ENCODE data around the gene ERAP2.

The ERAP2 gene

DNA sequence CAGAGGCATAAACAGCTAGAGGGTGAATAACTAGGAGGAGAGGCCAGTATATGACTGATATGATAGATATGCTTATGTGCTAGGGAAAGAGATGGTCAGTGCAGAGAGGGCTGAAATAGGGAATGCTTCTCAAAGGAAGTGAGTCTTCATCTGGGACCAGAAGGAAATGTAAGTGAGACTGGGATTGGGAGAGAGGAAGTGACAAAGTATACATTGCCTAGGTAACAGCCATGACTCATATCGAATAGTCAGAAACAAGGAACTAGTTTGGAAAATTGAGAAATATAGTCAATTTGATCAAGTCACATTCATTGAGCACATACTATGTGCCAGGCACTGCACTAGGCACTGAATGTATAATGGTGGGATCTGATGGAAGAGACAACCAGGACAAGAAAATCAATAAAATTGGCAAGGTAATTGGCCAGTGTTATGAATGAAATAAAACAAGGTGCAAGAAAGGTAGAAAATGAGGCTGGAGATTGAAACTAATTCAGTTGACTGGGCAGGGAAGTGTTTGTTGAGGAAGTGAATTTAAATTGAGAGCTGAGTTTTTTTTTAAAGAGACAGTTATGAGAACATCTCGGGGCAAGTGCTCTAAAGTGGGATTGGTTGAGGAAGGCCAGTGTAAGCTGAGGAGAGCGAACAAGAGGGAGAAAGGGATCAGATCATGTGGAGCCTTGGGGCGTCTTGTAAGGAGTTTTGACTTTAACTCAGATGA lies 4.3 kb downstream of the ERAP2 start:
- no peak overlapping the region for H2BK15ac ChIP-seq (replicated peaks; ENCODE audit: low read depth)
- WGBS (ENCODE audit: extremely low coverage, insufficient coverage, low lambda C conversion rate), result no CpG with 5 or more reads among the region's 4 CpGs

DNA sequence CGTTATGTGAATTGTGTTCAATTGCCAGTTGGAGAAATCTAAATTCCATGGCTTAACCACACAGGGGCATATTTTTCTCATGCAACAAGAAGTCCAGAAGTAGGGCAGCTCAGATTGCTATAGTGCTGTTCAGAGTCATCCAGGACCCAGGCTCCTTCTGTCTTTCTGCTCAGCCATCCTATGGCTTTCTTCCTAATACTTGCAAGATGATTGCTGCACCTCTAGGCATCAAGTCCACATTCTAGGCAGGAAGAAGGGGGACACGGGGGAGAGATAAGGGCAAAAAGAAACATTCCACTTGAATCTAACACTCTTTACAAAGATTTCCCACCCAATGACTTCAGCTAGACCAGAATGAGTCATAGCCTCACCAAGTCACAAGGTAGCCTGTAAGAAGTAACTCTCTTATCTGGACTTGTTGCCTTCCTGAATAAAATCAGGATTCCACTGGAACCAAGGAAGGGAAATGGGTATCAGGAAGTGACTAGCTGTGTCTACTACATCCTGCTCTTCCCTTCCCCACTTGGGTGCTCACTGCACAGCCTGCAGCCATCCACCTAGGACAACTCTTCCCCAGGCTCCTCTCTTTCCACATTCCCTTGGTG lies 5.3 kb downstream of the ERAP2 start:
- no peak overlapping the region for H3K18ac ChIP-seq (ENCODE audit: low read length)
- no peak overlapping the region for H3K4ac ChIP-seq (ENCODE audit: low read depth, low read length)

More for the DNA sequence above, 4.3 kb downstream of the ERAP2 start:
- Histone ChIP-seq H3K23ac (ENCODE audit: low read length) (no peak overlapping the region), H4K8ac (ENCODE audit: low read depth, low read length) (no peak overlapping the region), H3K4me3 (ENCODE audit: low read length) (no peak overlapping the region), H3K27me3 (ENCODE audit: insufficient read depth, low read length, poor library complexity) (no peaks in the 10 kb centered on the region), H3K4me1 (ENCODE audit: control insufficient read depth, low read depth, low read length) (peaks cover 14% of the 10 kb centered on the region), H3K4ac (ENCODE audit: low read depth, low read length) (no peak overlapping the region), H2AK5ac (ENCODE audit: low read length) (no peak overlapping the region), H3K4me2 (ENCODE audit: low read length) (no peak overlapping the region), H3K56ac (ENCODE audit: low read length) (no peak overlapping the region), H3K79me1 (ENCODE audit: low read length) (no peaks in the 10 kb centered on the region), H3K9ac (ENCODE audit: low read length) (no peak overlapping the region), H2BK120ac (ENCODE audit: low read depth, low read length) (no peak overlapping the region), H3K79me2 (ENCODE audit: control insufficient read depth, insufficient read depth, low read length) (no peaks in the 10 kb centered on the region), H3K27ac (ENCODE audit: low read depth, low read length) (no peak overlapping the region), H3K18ac (ENCODE audit: low read length) (no peak overlapping the region), H3K36me3 (ENCODE audit: control insufficient read depth, insufficient read depth, low read length) (no peaks in the 10 kb centered on the region), H2BK5ac (ENCODE audit: low read length) (no peak overlapping the region), H4K5ac (ENCODE audit: low read length) (no peak overlapping the region)
- no peak for DNase-seq

DNA sequence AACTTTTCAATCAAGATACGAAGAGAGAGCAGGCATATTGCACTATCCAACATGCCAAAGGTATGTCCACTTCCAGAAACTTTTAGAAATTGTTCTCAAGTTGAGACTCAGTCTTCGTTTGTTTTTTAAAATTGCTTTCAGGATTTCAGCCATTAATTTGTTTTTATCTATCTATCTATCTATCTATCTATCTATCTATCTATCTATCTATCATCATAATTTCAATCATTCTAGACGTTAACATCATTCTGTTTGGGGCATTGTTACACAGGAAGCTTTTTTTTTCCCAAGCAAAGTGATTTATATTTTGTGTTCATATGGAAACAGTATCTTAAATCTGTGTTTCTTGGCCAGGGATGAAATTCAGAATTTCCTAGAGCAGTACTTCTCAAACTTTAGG lies 7.6 kb downstream of the ERAP2 start:
- no CpG with 5 or more reads among the region's 3 CpGs for WGBS (ENCODE audit: extremely low coverage, insufficient coverage, low lambda C conversion rate)
- H3K79me1 ChIP-seq (ENCODE audit: low read length), result no peaks in the 10 kb centered on the region
- H3K4me1 ChIP-seq (ENCODE audit: control insufficient read depth, low read depth, low read length), result peaks cover 8% of the 10 kb centered on the region
- H3K36me3 ChIP-seq (ENCODE audit: control insufficient read depth, insufficient read depth, low read length), result no peaks in the 10 kb centered on the region
- H3K4ac ChIP-seq (ENCODE audit: low read depth, low read length), result no peak overlapping the region
- no peak overlapping the region for H3K18ac ChIP-seq (ENCODE audit: low read length)
- H3K9ac ChIP-seq (ENCODE audit: low read length), result no peak overlapping the region
- H2BK120ac ChIP-seq (ENCODE audit: low read depth, low read length), result no peak overlapping the region
- no peak overlapping the region for H4K8ac ChIP-seq (ENCODE audit: low read depth, low read length)
- DNase-seq, result no peak
- H3K27me3 ChIP-seq (ENCODE audit: insufficient read depth, low read length, poor library complexity), result no peaks in the 10 kb centered on the region
- no peak overlapping the region for H3K27ac ChIP-seq (ENCODE audit: low read depth, low read length)
- no peak overlapping the region for H2BK5ac ChIP-seq (ENCODE audit: low read length)
- no peak overlapping the region for H3K56ac ChIP-seq (ENCODE audit: low read length)
- no peak overlapping the region for H2AK5ac ChIP-seq (ENCODE audit: low read length)
- H3K79me2 ChIP-seq (ENCODE audit: control insufficient read depth, insufficient read depth, low read length), result no peaks in the 10 kb centered on the region
- H3K23ac ChIP-seq (ENCODE audit: low read length), result no peak overlapping the region
- no peak overlapping the region for H3K4me2 ChIP-seq (ENCODE audit: low read length)
- H4K5ac ChIP-seq (ENCODE audit: low read length), result no peak overlapping the region
- no peak overlapping the region for H3K4me3 ChIP-seq (ENCODE audit: low read length)
- no peak overlapping the region for H2BK15ac ChIP-seq (replicated peaks; ENCODE audit: low read depth)

More for the DNA sequence above, 5.3 kb downstream of the ERAP2 start:
- WGBS (ENCODE audit: extremely low coverage, insufficient coverage, low lambda C conversion rate), result no CpG with 5 or more reads among the region's 2 CpGs
- DNase-seq, result peak; percentile 79
- H3K4me2 ChIP-seq (ENCODE audit: low read length), result no peak overlapping the region
- H2BK5ac ChIP-seq (ENCODE audit: low read length), result no peak overlapping the region
- H3K9ac ChIP-seq (ENCODE audit: low read length), result no peak overlapping the region
- H2BK120ac ChIP-seq (ENCODE audit: low read depth, low read length), result no peak overlapping the region
- H4K5ac ChIP-seq (ENCODE audit: low read length), result peak overlapping the region; percentile 8
- H3K23ac ChIP-seq (ENCODE audit: low read length), result no peak overlapping the region
- no peak overlapping the region for H3K56ac ChIP-seq (ENCODE audit: low read length)
- H3K79me1 ChIP-seq (ENCODE audit: low read length), result no peaks in the 10 kb centered on the region
- H4K8ac ChIP-seq (ENCODE audit: low read depth, low read length), result no peak overlapping the region
- no peaks in the 10 kb centered on the region for H3K36me3 ChIP-seq (ENCODE audit: control insufficient read depth, insufficient read depth, low read length)
- no peak overlapping the region for H2BK15ac ChIP-seq (replicated peaks; ENCODE audit: low read depth)
- H3K27me3 ChIP-seq (ENCODE audit: insufficient read depth, low read length, poor library complexity), result no peaks in the 10 kb centered on the region
- H2AK5ac ChIP-seq (ENCODE audit: low read length), result no peak overlapping the region
- no peak overlapping the region for H3K4me3 ChIP-seq (ENCODE audit: low read length)
- no peak overlapping the region for H3K27ac ChIP-seq (ENCODE audit: low read depth, low read length)
- peaks cover 8% of the 10 kb centered on the region for H3K4me1 ChIP-seq (ENCODE audit: control insufficient read depth, low read depth, low read length)
- H3K79me2 ChIP-seq (ENCODE audit: control insufficient read depth, insufficient read depth, low read length), result no peaks in the 10 kb centered on the region

GRCh38 chr5:96884995-96885394 lies 8.7 kb downstream of the ERAP2 start:
- Histone ChIP-seq H3K36me3 (ENCODE audit: control insufficient read depth, insufficient read depth, low read length) (no peaks in the 10 kb centered on the region), H2AK5ac (ENCODE audit: low read length) (no peak overlapping the region), H3K4me1 (ENCODE audit: control insufficient read depth, low read depth, low read length) (peaks cover 8% of the 10 kb centered on the region), H3K9ac (ENCODE audit: low read length) (no peak overlapping the region), H3K4me3 (ENCODE audit: low read length) (no peak overlapping the region), H2BK5ac (ENCODE audit: low read length) (no peak overlapping the region), H3K18ac (ENCODE audit: low read length) (no peak overlapping the region), H3K27me3 (ENCODE audit: insufficient read depth, low read length, poor library complexity) (no peaks in the 10 kb centered on the region), H3K23ac (ENCODE audit: low read length) (no peak overlapping the region), H3K4ac (ENCODE audit: low read depth, low read length) (no peak overlapping the region), H3K79me1 (ENCODE audit: low read length) (no peaks in the 10 kb centered on the region), H4K8ac (ENCODE audit: low read depth, low read length) (no peak overlapping the region), H2BK120ac (ENCODE audit: low read depth, low read length) (no peak overlapping the region), H3K56ac (ENCODE audit: low read length) (no peak overlapping the region), H4K5ac (ENCODE audit: low read length) (no peak overlapping the region), H3K4me2 (ENCODE audit: low read length) (no peak overlapping the region), H3K27ac (ENCODE audit: low read depth, low read length) (no peak overlapping the region), H2BK15ac (replicated peaks; ENCODE audit: low read depth) (no peak overlapping the region), H3K79me2 (ENCODE audit: control insufficient read depth, insufficient read depth, low read length) (no peaks in the 10 kb centered on the region)
- no peak for DNase-seq
- WGBS (ENCODE audit: extremely low coverage, insufficient coverage, low lambda C conversion rate), result no CpG with 5 or more reads among the region's 7 CpGs

DNA sequence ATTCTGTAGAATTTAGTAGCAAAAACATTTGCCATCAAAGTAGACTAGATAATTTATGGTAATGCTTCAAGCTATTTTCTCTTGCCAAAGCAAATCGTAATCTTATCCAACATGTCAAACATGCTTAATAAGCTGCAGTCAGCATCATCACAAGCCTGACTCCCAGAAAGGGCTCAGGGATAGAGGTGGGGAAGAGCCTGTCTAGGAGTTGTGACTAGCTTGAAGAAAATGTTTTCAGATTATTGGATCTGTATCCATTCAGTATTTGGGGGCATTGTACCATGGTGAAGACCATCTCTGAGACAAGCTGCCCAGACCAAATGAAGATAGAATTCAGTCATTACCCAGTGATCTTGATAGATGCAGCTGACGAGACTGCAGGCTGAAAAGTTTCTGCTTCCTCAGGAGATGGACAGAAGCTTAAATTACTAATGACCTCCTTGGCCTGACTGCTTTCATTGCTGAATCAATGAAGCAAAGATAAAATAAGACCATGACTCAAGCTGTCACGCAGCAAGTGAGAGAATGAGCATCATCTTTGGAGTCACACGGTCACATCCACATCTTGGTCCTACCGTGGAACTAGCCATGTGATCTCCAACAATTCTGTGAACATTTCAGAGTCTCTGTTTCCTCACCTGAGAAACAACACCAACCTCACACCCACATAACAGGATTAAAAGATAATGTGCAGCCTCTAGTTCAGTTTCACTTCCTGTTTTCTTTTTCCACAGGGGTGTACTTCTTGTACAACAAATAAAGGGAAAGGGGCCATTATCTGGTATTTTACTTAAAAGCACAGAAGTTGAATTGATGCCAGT lies 9.4 kb downstream of the ERAP2 start:
- H4K5ac ChIP-seq (ENCODE audit: low read length), result no peak overlapping the region
- H3K4ac ChIP-seq (ENCODE audit: low read depth, low read length), result no peak overlapping the region
- H3K23ac ChIP-seq (ENCODE audit: low read length), result no peak overlapping the region
- H3K27me3 ChIP-seq (ENCODE audit: insufficient read depth, low read length, poor library complexity), result no peaks in the 10 kb centered on the region
- no peak overlapping the region for H2BK120ac ChIP-seq (ENCODE audit: low read depth, low read length)
- peaks cover 8% of the 10 kb centered on the region for H3K4me1 ChIP-seq (ENCODE audit: control insufficient read depth, low read depth, low read length)
- no peak overlapping the region for H3K4me3 ChIP-seq (ENCODE audit: low read length)
- no peak for DNase-seq
- no peak overlapping the region for H3K27ac ChIP-seq (ENCODE audit: low read depth, low read length)
- H4K8ac ChIP-seq (ENCODE audit: low read depth, low read length), result no peak overlapping the region
- H3K4me2 ChIP-seq (ENCODE audit: low read length), result no peak overlapping the region
- H3K36me3 ChIP-seq (ENCODE audit: control insufficient read depth, insufficient read depth, low read length), result no peaks in the 10 kb centered on the region
- no peak overlapping the region for H3K56ac ChIP-seq (ENCODE audit: low read length)
- no peak overlapping the region for H2BK5ac ChIP-seq (ENCODE audit: low read length)
- H2BK15ac ChIP-seq (replicated peaks; ENCODE audit: low read depth), result no peak overlapping the region
- no peaks in the 10 kb centered on the region for H3K79me2 ChIP-seq (ENCODE audit: control insufficient read depth, insufficient read depth, low read length)
- H3K79me1 ChIP-seq (ENCODE audit: low read length), result no peaks in the 10 kb centered on the region
- H3K18ac ChIP-seq (ENCODE audit: low read length), result no peak overlapping the region
- H3K9ac ChIP-seq (ENCODE audit: low read length), result no peak overlapping the region
- WGBS (ENCODE audit: extremely low coverage, insufficient coverage, low lambda C conversion rate), result no CpG with 5 or more reads among the region's 5 CpGs
- H2AK5ac ChIP-seq (ENCODE audit: low read length), result no peak overlapping the region

Data from mesendoderm (in vitro differentiated cells).